B cell (primary cell): Measurements from ENCODE around the gene CLDN24. TPM values are rescaled to one million over a fixed set of nuclear protein-coding genes. Genes with fewer than 3 reads are reported as not detected.

Experiments used
- ATAC-seq: fragments of 200-7000 bp; cut with Tn5 transposase; one replicate; pipeline ENCODE4 v1.10.0; 2021; ENCODE audit warnings: low read depth, mild to moderate bottlenecking, moderate number of reproducible peaks, moderate library complexity
- CTCF ChIA-PET: fragments of 350-600 bp; sonication (Branson Sonifier 250); formaldehyde crosslinking; loops from one replicate; lab custom pipeline; 2021; ENCODE audit warnings: antibody characterized with exemption, inconsistent platforms; lab: Charles Lee
- POLR2A ChIA-PET: fragments of 350-600 bp; sonication (Branson Sonifier 250); formaldehyde crosslinking; loops from one replicate; lab custom pipeline; 2021; ENCODE audit warnings: antibody characterized with exemption; lab: Charles Lee
- DNase-seq: peaks from one replicate; pipeline ENCODE4 v3.0.0; 2013
- H2AFZ ChIP-seq: 2 replicates; pipeline ENCODE4 v1.6.1; 2012; ENCODE audit warnings: mild to moderate bottlenecking, low read depth, low read length; ENCODE audit not compliant: insufficient read depth, poor library complexity, severe bottlenecking
- H3K27ac ChIP-seq, 2 donors: 1 replicate in 1 of 2; 2 replicates in 1 of 2; pipeline ENCODE4 v1.5.1; 2012 to 2013; ENCODE audit warnings: low read length in 2 of 2, mild to moderate bottlenecking in 2 of 2, moderate library complexity in 1 of 2
- H3K27me3 ChIP-seq, 4 experiments: fragments of 200-600 bp in 1 of 4; sonication (generic) in 1 of 4; replicated peaks in 1 of 4; 1 replicate in 2 of 4; 2 replicates in 2 of 4; pipeline versions ENCODE4 v1.6.1 to v1.7.0; 2013 to 2016; ENCODE audit warnings: low read length in 3 of 4, mild to moderate bottlenecking in 2 of 4, mixed read lengths in 1 of 4, moderate library complexity in 1 of 4; ENCODE audit not compliant: insufficient read depth in 4 of 4, control insufficient read depth in 3 of 4; ENCODE audit errors: control extremely low read depth in 1 of 4
- H3K36me3 ChIP-seq, 2 experiments: replicated peaks in 1 of 2; 1 replicate in 1 of 2; 2 replicates in 1 of 2; pipeline versions ENCODE4 v1.6.1 to v1.7.1; 2013; ENCODE audit warnings: low read length in 1 of 2; ENCODE audit not compliant: insufficient read depth in 2 of 2, control insufficient read depth in 1 of 2; ENCODE audit errors: control extremely low read depth in 1 of 2, extremely low read depth in 1 of 2
- H3K4me1 ChIP-seq, 2 donors: fragments of 200-600 bp in 1 of 2; sonication (generic) in 1 of 2; 1 replicate in 1 of 2; 2 replicates in 1 of 2; pipeline versions ENCODE4 v1.5.1 to v1.6.1; 2013 to 2017; ENCODE audit warnings: low read length in 2 of 2; ENCODE audit not compliant: control insufficient read depth in 2 of 2, insufficient read depth in 2 of 2
- H3K4me2 ChIP-seq: replicated peaks from 2 replicates; pipeline ENCODE3; 2012; ENCODE audit warnings: mild to moderate bottlenecking, low read depth, low read length; ENCODE audit not compliant: poor library complexity, severe bottlenecking
- H3K4me3 ChIP-seq, 5 experiments: fragments of 200-600 bp in 1 of 5; sonication (generic) in 1 of 5; 1 replicate in 3 of 5; 2 replicates in 2 of 5; pipeline versions ENCODE4 v1.5.1 to v1.7.0; 2011 to 2016; ENCODE audit warnings: low read length in 4 of 5, mild to moderate bottlenecking in 4 of 5, low read depth in 2 of 5, control low read depth in 1 of 5, moderate library complexity in 1 of 5; ENCODE audit not compliant: insufficient read depth in 1 of 5; ENCODE audit errors: control extremely low read depth in 1 of 5, extremely low read depth in 1 of 5
- H3K79me2 ChIP-seq: fragments of 200-600 bp; sonication (generic); one replicate; pipeline ENCODE4 v1.6.0; 2016; ENCODE audit warnings: low read length; ENCODE audit not compliant: control insufficient read depth, insufficient read depth
- H3K9ac ChIP-seq: fragments of 200-600 bp; sonication (generic); 2 replicates; pipeline ENCODE4 v1.6.1; 2017; ENCODE audit warnings: mild to moderate bottlenecking, low read length, moderate library complexity
- H3K9me3 ChIP-seq, 3 donors: one replicate each; pipeline versions ENCODE4 v1.6.1 to v1.7.1; 2013; ENCODE audit warnings: low read length in 2 of 3; ENCODE audit not compliant: control insufficient read depth in 2 of 3, insufficient read depth in 1 of 3; ENCODE audit errors: control extremely low read depth in 1 of 3
- H4K20me1 ChIP-seq: 2 replicates; pipeline ENCODE4 v1.6.0; 2012; ENCODE audit warnings: mild to moderate bottlenecking, low read length; ENCODE audit not compliant: insufficient read depth, control insufficient read depth, poor library complexity, severe bottlenecking
- H3K27ac Mint-ChIP-seq: one replicate; pipeline ENCODE4 v1.8.0; 2021; ENCODE audit warnings: mixed read lengths
- H3K27me3 Mint-ChIP-seq: one replicate; pipeline ENCODE4 v1.8.0; 2021; ENCODE audit warnings: mixed read lengths
- H3K4me1 Mint-ChIP-seq: one replicate; pipeline ENCODE4 v1.8.0; 2021; ENCODE audit warnings: mixed read lengths
- H3K4me3 Mint-ChIP-seq: one replicate; pipeline ENCODE4 v1.8.0; 2021; ENCODE audit warnings: mixed read lengths
- H3K9me3 Mint-ChIP-seq: one replicate; pipeline ENCODE4 v1.8.0; 2022; ENCODE audit warnings: mixed read lengths; ENCODE audit not compliant: insufficient read depth
- EZH2 ChIP-seq: IDR thresholded peaks from 2 replicates; pipeline ENCODE4 v1.6.1; 2012; ENCODE audit warnings: borderline replicate concordance, low read depth, mild to moderate bottlenecking, moderate library complexity, low read length; ENCODE audit not compliant: insufficient read depth, poor library complexity, severe bottlenecking
- WGBS: methylation state at CpG from one replicate; pipeline ENCODE4 v1.1.5; 2013; ENCODE audit warnings: missing lambda C conversion rate; ENCODE audit not compliant: insufficient coverage; 5-methylcytosine and 5-hydroxymethylcytosine counted together
- intact Hi-C: fragments of 100-400 bp; cut with micrococcal nuclease; formaldehyde crosslinking; loops from one replicate; pipeline ENCODE4 v1.10.0; 2022
- polyA plus RNA-seq: library from polyadenylated mRNA; depleted of rRNA; stranded (reverse); fragments of >200 nt; gene quantifications from 2 replicates; pipeline ENCODE4 v1.2.3, GENCODE V29; 2012
- total RNA-seq, 2 donors: library from RNA; stranded (reverse); fragments of 120-200 nt in 1 of 2; gene quantifications; 1 replicate in 1 of 2; 2 replicates in 1 of 2; pipeline versions ENCODE4 v1.2.3 to v1.2.4, GENCODE V29; 2013 to 2022
- TF ChIP-seq, protein P1 (sequence below): fragments of 200-600 bp; IDR thresholded peaks from one replicate; pipeline ENCODE4 v1.8.0; 2022; ENCODE audit warnings: antibody characterized with exemption, mild to moderate bottlenecking

CLDN24 gene
- total and polyA plus RNA-seq, 2 donors (not counting 1 experiment from before 2014, with no cell fraction given): not detected

DNA sequence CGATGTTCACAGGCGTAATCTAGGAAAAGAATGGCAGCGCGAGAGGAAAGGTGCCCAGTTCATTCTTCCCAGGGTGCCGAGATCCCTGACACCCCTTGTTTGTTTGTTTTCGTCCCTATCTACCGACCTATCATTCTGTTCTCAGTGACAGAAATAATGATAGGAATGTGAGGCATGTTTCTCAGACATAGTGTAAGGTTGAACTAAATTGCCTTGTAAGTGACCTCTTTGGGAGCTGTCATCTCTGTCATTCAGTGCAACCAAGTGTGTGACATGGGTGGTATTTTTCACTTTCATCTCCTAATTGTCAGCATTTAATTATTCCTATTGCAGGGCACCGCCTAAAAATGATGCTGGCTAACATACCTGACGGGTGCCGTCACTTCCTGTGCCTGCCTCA lies 26.5 kb downstream of the CLDN24 start:
- TF ChIP-seq, protein P1, sequence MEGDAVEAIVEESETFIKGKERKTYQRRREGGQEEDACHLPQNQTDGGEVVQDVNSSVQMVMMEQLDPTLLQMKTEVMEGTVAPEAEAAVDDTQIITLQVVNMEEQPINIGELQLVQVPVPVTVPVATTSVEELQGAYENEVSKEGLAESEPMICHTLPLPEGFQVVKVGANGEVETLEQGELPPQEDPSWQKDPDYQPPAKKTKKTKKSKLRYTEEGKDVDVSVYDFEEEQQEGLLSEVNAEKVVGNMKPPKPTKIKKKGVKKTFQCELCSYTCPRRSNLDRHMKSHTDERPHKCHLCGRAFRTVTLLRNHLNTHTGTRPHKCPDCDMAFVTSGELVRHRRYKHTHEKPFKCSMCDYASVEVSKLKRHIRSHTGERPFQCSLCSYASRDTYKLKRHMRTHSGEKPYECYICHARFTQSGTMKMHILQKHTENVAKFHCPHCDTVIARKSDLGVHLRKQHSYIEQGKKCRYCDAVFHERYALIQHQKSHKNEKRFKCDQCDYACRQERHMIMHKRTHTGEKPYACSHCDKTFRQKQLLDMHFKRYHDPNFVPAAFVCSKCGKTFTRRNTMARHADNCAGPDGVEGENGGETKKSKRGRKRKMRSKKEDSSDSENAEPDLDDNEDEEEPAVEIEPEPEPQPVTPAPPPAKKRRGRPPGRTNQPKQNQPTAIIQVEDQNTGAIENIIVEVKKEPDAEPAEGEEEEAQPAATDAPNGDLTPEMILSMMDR: no peak
- no peak for TF ChIP-seq EZH2
- Histone ChIP-seq H3K4me3 (no peak overlapping the region), H3K9ac (no peak overlapping the region), H3K36me3 (no peaks in the 10 kb centered on the region), H3K4me2 (no peak overlapping the region), H2AFZ (no peak overlapping the region), H3K9me3 (peaks cover 0 to 3% (median 0%) of the 10 kb centered on the region in 3 donors), H3K27me3 (no peaks in the 10 kb centered on the region), H3K4me1 (no peaks in the 10 kb centered on the region), H4K20me1 (no peaks in the 10 kb centered on the region), H3K79me2 (no peaks in the 10 kb centered on the region), H3K27ac (no peak overlapping the region)
- ChIA-PET CTCF (no interaction called here), POLR2A (no interaction called here)
- no peak overlapping the region for H3K4me3 Mint-ChIP-seq
- H3K27me3 Mint-ChIP-seq: peaks cover 15% of the 10 kb centered on the region
- no peaks in the 10 kb centered on the region for H3K4me1 Mint-ChIP-seq
- DNase-seq (no peak), ATAC-seq (no peak)
- WGBS: 97% methylated on average over 5 of the region's 10 CpGs
- H3K9me3 Mint-ChIP-seq: no peaks in the 10 kb centered on the region
- intact Hi-C loops: no loop called here
- no peak overlapping the region for H3K27ac Mint-ChIP-seq

DNA sequence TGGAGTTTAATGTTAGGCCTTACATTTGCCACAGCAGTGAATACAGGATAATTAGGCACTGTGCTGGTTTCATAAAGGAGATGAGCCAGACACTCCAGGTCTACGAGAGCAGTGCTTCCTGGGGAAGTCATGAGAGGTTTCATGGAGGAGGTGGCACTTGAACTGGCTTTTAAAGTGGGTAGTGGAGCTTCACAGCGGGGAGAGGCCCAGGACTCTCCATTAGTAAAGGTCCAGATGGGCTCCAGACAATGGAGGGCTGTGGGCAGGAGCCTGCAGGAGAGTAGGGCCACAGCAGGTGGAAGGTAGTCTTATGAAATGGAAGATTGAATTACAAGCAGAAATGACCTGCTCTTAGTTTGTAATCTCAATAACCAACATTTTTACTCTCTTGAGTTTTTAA lies 31.2 kb downstream of the CLDN24 start:
- Mint-ChIP-seq H3K4me3 (no peak overlapping the region), H3K4me1 (no peaks in the 10 kb centered on the region), H3K27me3 (peaks cover 14% of the 10 kb centered on the region), H3K27ac (no peak overlapping the region), H3K9me3 (no peaks in the 10 kb centered on the region)
- Histone ChIP-seq H3K4me2 (no peak overlapping the region), H4K20me1 (no peaks in the 10 kb centered on the region), H3K4me3 (no peak overlapping the region), H3K36me3 (no peaks in the 10 kb centered on the region), H3K4me1 (no peaks in the 10 kb centered on the region), H3K27ac (no peak overlapping the region), H3K9me3 (no peaks in the 10 kb centered on the region), H3K9ac (no peak overlapping the region), H2AFZ (no peak overlapping the region), H3K27me3 (no peaks in the 10 kb centered on the region), H3K79me2 (no peaks in the 10 kb centered on the region)
- 74% methylated on average over 2 of the region's 2 CpGs for WGBS
- TF ChIP-seq, protein P1: no peak
- TF ChIP-seq EZH2: no peak
- ATAC-seq (no peak), DNase-seq (no peak)
- intact Hi-C loops: no loop called here
- POLR2A ChIA-PET: no interaction called here
- CTCF ChIA-PET: no interaction called here
